Progenitor cell of endocrine pancreas (in vitro differentiated cells): ENCODE results near the gene UBXN1. TPM values are rescaled to one million over a fixed set of nuclear protein-coding genes. Genes with fewer than 3 reads are reported as not detected.

ENCODE experiments used
- DNase-seq: peaks from one replicate; pipeline ENCODE4 v3.0.0; 2021; ENCODE audit warnings: low spot score; ENCODE audit not compliant: unreplicated experiment
- H3K27ac Mint-ChIP-seq: 2 replicates; pipeline ENCODE4 v1.8.0; 2021; ENCODE audit warnings: mild to moderate bottlenecking, moderate library complexity, mixed read lengths
- H3K27me3 Mint-ChIP-seq: 2 replicates; pipeline ENCODE4 v1.8.0; 2021; ENCODE audit warnings: mixed read lengths
- H3K36me3 Mint-ChIP-seq: 2 replicates; pipeline ENCODE4 v1.8.0; 2022; ENCODE audit warnings: mixed read lengths; ENCODE audit not compliant: insufficient read depth
- H3K4me1 Mint-ChIP-seq: 2 replicates; pipeline ENCODE4 v1.8.0; 2021; ENCODE audit warnings: low read depth, mixed read lengths
- H3K4me3 Mint-ChIP-seq: 2 replicates; pipeline ENCODE4 v1.8.0; 2021; ENCODE audit warnings: low read depth, mild to moderate bottlenecking, moderate library complexity, mixed read lengths
- H3K9me3 Mint-ChIP-seq: 2 replicates; pipeline ENCODE4 v1.8.0; 2021; ENCODE audit warnings: low read depth, mixed read lengths
- CTCF ChIP-seq: fragments of 200-600 bp; sonication (generic); IDR thresholded peaks from one replicate; pipeline ENCODE4 v1.5.0; 2021; ENCODE audit warnings: antibody characterized with exemption, mild to moderate bottlenecking; ENCODE audit not compliant: unreplicated experiment
- long read RNA-seq: library from polyadenylated mRNA; unstranded; transcript quantifications from one replicate; pipeline ENCODE4 v2.0.0, GENCODE V29; 2020
- total RNA-seq: library from RNA; stranded (reverse); gene quantifications from 2 replicates; pipeline ENCODE4 v1.2.1, GENCODE V29; 2021

The UBXN1 gene
- 99.8 and 102 TPM in 2 replicates for total RNA-seq
- long read RNA-seq, transcript UBXN1-206 (8 exons, 1,257 nt): minor isoform, 8 of 96 reads
- long read RNA-seq, transcript UBXN1-202 (9 exons, 1,153 nt): major isoform, 62 of 96 reads
- long read RNA-seq, partial matches to known transcripts: 13 of 96 reads
- long read RNA-seq, other reads (novel, unspliced or antisense): 7 of 96 reads

- peak within 1 kb of the TSS; percentile 92 for H3K27ac Mint-ChIP-seq
- no peaks in the 10 kb centered on the region for H3K27me3 Mint-ChIP-seq
- no peak for TF ChIP-seq CTCF
- DNase-seq: peak; percentile 51
- peaks cover 12% of the 10 kb centered on the region for H3K4me1 Mint-ChIP-seq
- no peaks in the 10 kb centered on the region for H3K9me3 Mint-ChIP-seq
- H3K4me3 Mint-ChIP-seq: peak within 1 kb of the TSS; percentile 86
- peaks cover 10% of the 10 kb centered on the region for H3K36me3 Mint-ChIP-seq
Observed at GRCh38 chr11:62678770-62679696, at the start of gene UBXN1. Gene UBXN1, minus strand, starts transcription at chr11:62679073. Its CDS starts 150 bp downstream, at chr11:62678923.

GRCh38 chr11:62728171-62728988, 49.5 kb upstream of the UBXN1 start, which contains the start of gene TTC9C:
Gene TTC9C, plus strand, starts transcription at chr11:62728486. Its CDS starts 363 bp downstream, at chr11:62728849.
- Mint-ChIP-seq H3K36me3 (peaks cover 16% of the 10 kb centered on the region), H3K27ac (peak within 1 kb of the TSS; percentile 99), H3K9me3 (no peaks in the 10 kb centered on the region), H3K4me1 (peaks cover 28% of the 10 kb centered on the region), H3K27me3 (no peaks in the 10 kb centered on the region), H3K4me3 (peak within 1 kb of the TSS; percentile 85)
- DNase-seq: peak; percentile 48
- TF ChIP-seq CTCF: no peak

- Mint-ChIP-seq H3K4me1 (peaks cover 28% of the 10 kb centered on the region), H3K9me3 (no peaks in the 10 kb centered on the region), H3K4me3 (peak overlapping the region; percentile 85), H3K27ac (peak overlapping the region; percentile 99), H3K36me3 (peaks cover 12% of the 10 kb centered on the region), H3K27me3 (no peaks in the 10 kb centered on the region)
- TF ChIP-seq CTCF: no peak
- DNase-seq: peak; percentile 69
Observed at GRCh38 chr11:62727872-62728170, 48.9 kb upstream of the UBXN1 start.

GRCh38 chr11:62727165-62727871, 48.4 kb upstream of the UBXN1 start, which contains the start of gene HNRNPUL2:
Gene HNRNPUL2, minus strand, starts transcription at chr11:62727457. Its CDS starts 301 bp downstream, at chr11:62727156.
- peaks cover 28% of the 10 kb centered on the region for H3K4me1 Mint-ChIP-seq
- H3K27me3 Mint-ChIP-seq: no peaks in the 10 kb centered on the region
- peak within 1 kb of the TSS; percentile 99 for H3K27ac Mint-ChIP-seq
- peak; percentile 97 for DNase-seq
- peak within 1 kb of the TSS; percentile 85 for H3K4me3 Mint-ChIP-seq
- no peak for TF ChIP-seq CTCF
- peaks cover 16% of the 10 kb centered on the region for H3K36me3 Mint-ChIP-seq
- no peaks in the 10 kb centered on the region for H3K9me3 Mint-ChIP-seq

GRCh38 chr11:62726915-62727164, 48.0 kb upstream of the UBXN1 start:
- H3K9me3 Mint-ChIP-seq: no peaks in the 10 kb centered on the region
- DNase-seq: no peak
- TF ChIP-seq CTCF: no peak
- peak overlapping the region; percentile 85 for H3K4me3 Mint-ChIP-seq
- no peaks in the 10 kb centered on the region for H3K27me3 Mint-ChIP-seq
- H3K4me1 Mint-ChIP-seq: peaks cover 30% of the 10 kb centered on the region
- peaks cover 21% of the 10 kb centered on the region for H3K36me3 Mint-ChIP-seq
- peak overlapping the region; percentile 52 for H3K27ac Mint-ChIP-seq
